K562 (cell line): ENCODE results near the gene ADGRL3. TPM values are rescaled to one million over a fixed set of nuclear protein-coding genes. Genes with fewer than 3 reads are reported as not detected.

ENCODE experiments used
- ATAC-seq: fragments of 200-7000 bp; cut with Tn5 transposase; 3 replicates; pipeline ENCODE4 v1.9.1; 2020; ENCODE audit warnings: moderate library complexity
- BruUV-seq: library from RNA; stranded (reverse); fragments of 400-500 nt; replicated peaks from 2 replicates; lab custom pipeline; 2021; lab: Mats Ljungman, UMichigan
- CTCF ChIA-PET: fragments of 300-600 bp; formaldehyde crosslinking; extraction: SDS; loops from one replicate; lab custom pipeline; 2021; ENCODE audit warnings: low intra/inter-chr PET ratio; lab: Yijun Ruan, JAX
- POLR2A ChIA-PET: fragments of 300-600, 350-650 bp; sonication (Branson Sonifier 250); formaldehyde crosslinking; extraction: SDS; loops from one replicate; lab custom pipeline; 2021; ENCODE audit warnings: antibody characterized with exemption, inconsistent platforms; lab: Yijun Ruan, JAX
- DNase-seq, 4 experiments: peaks; one replicate each; pipeline versions ENCODE4 v3.0.0 to v3.0.0-alpha.2; 2011 to 2018; ENCODE audit warnings: low spot score in 3 of 4, mixed read lengths in 3 of 4; ENCODE audit errors: extremely low read depth in 1 of 4
- FAIRE-seq: peaks from 2 replicates; lab custom pipeline; 2011; peaks lifted over from hg19 to GRCh38; lab: Jason Lieb, UNC
- H2AFZ ChIP-seq: 2 replicates; pipeline ENCODE4 v1.6.0; 2011; ENCODE audit warnings: low read depth, low read length, control low read depth, inconsistent platforms
- H3K27ac ChIP-seq: fragments of 200-600 bp; 3 replicates; pipeline ENCODE4 v1.8.0; 2011; ENCODE audit warnings: low read depth, mild to moderate bottlenecking, control low read depth, inconsistent platforms, low read length, moderate library complexity, mixed read lengths; ENCODE audit errors: extremely low read depth
- H3K27me3 ChIP-seq, 2 experiments: fragments of 300-600 bp in 1 of 2; 2 replicates in 1 of 2; 3 replicates in 1 of 2; pipeline versions ENCODE4 v1.6.0 to v1.8.0; 2011; ENCODE audit warnings: inconsistent platforms in 2 of 2, low read length in 2 of 2, mild to moderate bottlenecking in 1 of 2, mixed read lengths in 1 of 2, moderate library complexity in 1 of 2; ENCODE audit not compliant: control insufficient read depth in 2 of 2, insufficient read depth in 2 of 2
- H3K36me3 ChIP-seq: fragments of 300-600 bp; 3 replicates; pipeline ENCODE4 v1.8.0; 2011; ENCODE audit warnings: mild to moderate bottlenecking, low read length, inconsistent platforms; ENCODE audit not compliant: control insufficient read depth, insufficient read depth
- H3K4me1 ChIP-seq, 2 experiments: fragments of 200-600 bp in 1 of 2; replicated peaks in 1 of 2; 2 replicates in 1 of 2; 3 replicates in 1 of 2; pipeline versions ENCODE4 v1.5.1 to v1.8.0; 2011; ENCODE audit warnings: inconsistent platforms in 2 of 2, low read length in 2 of 2, mild to moderate bottlenecking in 1 of 2, mixed read lengths in 1 of 2, moderate library complexity in 1 of 2; ENCODE audit not compliant: control insufficient read depth in 2 of 2, insufficient read depth in 2 of 2
- H3K4me2 ChIP-seq: 2 replicates; pipeline ENCODE4 v1.6.1; 2011; ENCODE audit warnings: low read length, control low read depth, inconsistent platforms, mixed read lengths; ENCODE audit not compliant: insufficient read depth
- H3K4me3 ChIP-seq: fragments of 200-600 bp; sonication (generic), shearing (Covaris generic); 2 replicates; pipeline ENCODE4 v1.5.1; 2016; ENCODE audit warnings: control low read depth, inconsistent platforms
- H3K79me2 ChIP-seq: fragments of 200-600 bp; 3 replicates; pipeline ENCODE4 v1.8.0; 2011; ENCODE audit warnings: low read length, inconsistent platforms; ENCODE audit not compliant: control insufficient read depth, insufficient read depth
- H3K9ac ChIP-seq, 2 experiments: 2 replicates each; pipeline versions ENCODE4 v1.6.0 to v1.6.1; 2011; ENCODE audit warnings: low read depth in 2 of 2, low read length in 2 of 2, control low read depth in 1 of 2, inconsistent platforms in 1 of 2, mild to moderate bottlenecking in 1 of 2, mixed read lengths in 1 of 2; ENCODE audit not compliant: insufficient read depth in 1 of 2
- H3K9me1 ChIP-seq: one replicate; pipeline ENCODE4 v1.6.0; 2011; ENCODE audit warnings: inconsistent platforms, mild to moderate bottlenecking, low read length, moderate library complexity; ENCODE audit not compliant: control insufficient read depth, insufficient read depth
- H3K9me3 ChIP-seq: replicated peaks from 2 replicates; pipeline ENCODE4 v1.5.1; 2011; ENCODE audit warnings: low read depth, low read length, inconsistent platforms; ENCODE audit not compliant: control insufficient read depth, insufficient read depth
- H4K20me1 ChIP-seq: replicated peaks from 2 replicates; pipeline ENCODE4 v1.6.1; 2011; ENCODE audit warnings: low read length, inconsistent platforms, mixed read lengths; ENCODE audit not compliant: control insufficient read depth, insufficient read depth
- BDP1 ChIP-seq: IDR thresholded peaks from 3 replicates; pipeline ENCODE4 v1.6.1; 2011; ENCODE audit not compliant: insufficient read length, insufficient read depth
- FOXA3 ChIP-seq, 2 experiments: fragments of 450-650 bp in 1 of 2; sonication (generic) in 1 of 2; formaldehyde crosslinking; IDR thresholded peaks in 1 of 2; conservative IDR thresholded peaks in 1 of 2; 2 replicates each; pipeline versions ENCODE4 v1.4.0 to v1.8.0; 2020 to 2022; ENCODE audit warnings: mild to moderate bottlenecking in 2 of 2, missing genetic modification reagents in 1 of 2
- KDM5B ChIP-seq: fragments of 200-600 bp; sonication (generic); IDR thresholded peaks from 2 replicates; pipeline ENCODE4 v1.6.1; 2012; ENCODE audit warnings: low read depth, mild to moderate bottlenecking, moderate library complexity, low read length, control low read depth, inconsistent platforms; ENCODE audit not compliant: insufficient replicate concordance
- NBN ChIP-seq: fragments of 450-650 bp; IDR thresholded peaks from 2 replicates; pipeline ENCODE4 v1.6.1; 2016; ENCODE audit warnings: low read depth, mild to moderate bottlenecking
- SRF ChIP-seq, 2 experiments: fragments of 250-450, 450-650 bp in 1 of 2; sonication (Bioruptor Pico) in 1 of 2; sonication (generic) in 1 of 2; formaldehyde crosslinking; IDR thresholded peaks; 2 replicates each; pipeline versions ENCODE4 v1.5.0 to v1.5.1; 2020 to 2022; ENCODE audit warnings: mild to moderate bottlenecking in 1 of 2, missing genetic modification reagents in 1 of 2
- TCF3 ChIP-seq: sonication (generic); formaldehyde crosslinking; IDR thresholded peaks from 2 replicates; pipeline ENCODE4 v1.4.0; 2020; ENCODE audit warnings: mild to moderate bottlenecking, missing genetic modification reagents
- ZNF668 ChIP-seq: fragments of 250-450 bp; sonication (Bioruptor Pico); IDR thresholded peaks from 2 replicates; pipeline ENCODE4 v1.8.0; 2022; ENCODE audit warnings: mild to moderate bottlenecking, inconsistent platforms
- ZNF695 ChIP-seq: fragments of 450-650 bp; formaldehyde crosslinking; IDR thresholded peaks from 2 replicates; pipeline ENCODE4 v1.4.0; 2020; ENCODE audit warnings: mild to moderate bottlenecking, moderate library complexity
- WGBS: fragments of 100-300 bp; shearing (Covaris generic); methylation state at CpG from one replicate; pipeline ENCODE4 v1.1.6; 2016; ENCODE audit warnings: low coverage, mixed read lengths; ENCODE audit not compliant: insufficient coverage; ENCODE audit errors: missing lambda C conversion rate; 5-methylcytosine and 5-hydroxymethylcytosine counted together
- in situ Hi-C: fragments of 300-500 bp; cut with MboI; formaldehyde crosslinking; loops from 4 replicates; pipeline ENCODE4 v1.15.0; 2018; ENCODE audit warnings: inconsistent platforms, mixed read lengths
- intact Hi-C: fragments of 100-400 bp; cut with micrococcal nuclease; formaldehyde crosslinking; loops from 2 replicates; pipeline ENCODE4 v1.14.2; 2022
- polyA plus RNA-seq, 8 experiments: library from polyadenylated mRNA; depleted of rRNA in 4 of 8; stranded (reverse) in 5 of 8; unstranded in 3 of 8; fragments of >200 nt; fragmentation: Nextera tagmentation in 2 of 8; fragmentation: Illumina TruSeq in 1 of 8; extraction: Ambion mirVana in 2 of 8; extraction: Trizol in 1 of 8; gene quantifications; 2 replicates each; pipeline versions ENCODE4 v1.2.1 to v1.2.3, GENCODE V29; 2011 to 2014; ENCODE audit warnings: inconsistent platforms in 1 of 8, missing spikeins in 1 of 8
- total RNA-seq, 7 experiments: library from RNA; depleted of rRNA in 6 of 7; stranded (reverse); fragments of >200 nt in 6 of 7; fragmentation: Illumina TruSeq in 2 of 7; extraction: Trizol in 2 of 7; gene quantifications; 2 replicates each; pipeline versions ENCODE4 v1.2.1 to v1.2.3, GENCODE V29; 2011 to 2021; ENCODE audit warnings: low replicate concordance in 1 of 7
- TF ChIP-seq, protein P1 (sequence below): fragments of 250-450 bp; sonication (Bioruptor Pico); IDR thresholded peaks from 2 replicates; pipeline ENCODE4 v1.4.0; 2020; ENCODE audit warnings: mild to moderate bottlenecking, moderate library complexity
- TF ChIP-seq, protein P2 (sequence below): fragments of 450-650 bp; formaldehyde crosslinking; conservative IDR thresholded peaks from 2 replicates; pipeline ENCODE4 v1.4.0; 2022; ENCODE audit warnings: mild to moderate bottlenecking, missing genetic modification characterization
- TF ChIP-seq, protein P3 (sequence below), 2 experiments: IDR thresholded peaks; 2 replicates each; pipeline ENCODE4 v1.6.1; 2011; ENCODE audit warnings: borderline replicate concordance in 1 of 2, control low read depth in 1 of 2, low read depth in 1 of 2, low read length in 1 of 2, mild to moderate bottlenecking in 1 of 2, mixed read lengths in 1 of 2, moderate library complexity in 1 of 2; ENCODE audit not compliant: insufficient read depth in 1 of 2, insufficient read length in 1 of 2, poor library complexity in 1 of 2, severe bottlenecking in 1 of 2; ENCODE audit errors: extremely low read depth in 1 of 2
- TF ChIP-seq, protein P4 (sequence below): fragments of 450-650 bp; formaldehyde crosslinking; IDR thresholded peaks from 2 replicates; pipeline ENCODE4 v1.4.0; 2020; ENCODE audit warnings: mild to moderate bottlenecking, mixed read lengths
- TF ChIP-seq, protein P5 (sequence below): fragments of 450-650 bp; formaldehyde crosslinking; IDR thresholded peaks from 2 replicates; pipeline ENCODE4 v1.4.0; 2022; ENCODE audit warnings: missing genetic modification characterization

Gene ADGRL3
- total and polyA plus RNA-seq, 9 of the 15 experiments (the other 6 are each of a cell fraction or from before 2014, with no cell fraction given) = 0.03 to 0.14 (median 0.04) TPM; not detected in 2

DNA sequence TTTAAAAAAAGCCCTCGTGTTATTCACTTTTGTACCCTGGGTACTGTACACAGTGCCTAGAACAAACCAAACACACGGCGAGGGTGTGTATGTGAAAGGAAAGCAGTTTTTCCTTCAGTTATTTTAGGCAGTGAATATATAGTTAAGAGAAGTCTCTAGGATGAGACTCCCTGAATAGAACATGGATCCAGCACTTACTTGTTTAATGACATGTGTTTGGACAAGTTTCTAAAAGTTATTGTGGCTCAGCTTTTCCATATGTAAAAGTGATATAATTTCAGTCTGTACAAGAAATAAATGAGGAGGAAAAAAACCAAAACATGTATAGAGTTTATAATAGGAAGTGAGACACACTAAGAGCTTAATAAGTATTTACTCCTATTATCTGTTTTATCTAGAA, 273.2 kb downstream of the ADGRL3 start:
- in situ Hi-C loops = no loop called here
- Histone ChIP-seq H3K9me1 (no peaks in the 10 kb centered on the region), H4K20me1 (no peaks in the 10 kb centered on the region), H3K27ac (no peak overlapping the region), H3K27me3 (no peaks in the 10 kb centered on the region), H3K4me1 (no peaks in the 10 kb centered on the region), H3K9me3 (no peaks in the 10 kb centered on the region), H2AFZ (no peak overlapping the region), H3K4me3 (no peak overlapping the region), H3K79me2 (no peaks in the 10 kb centered on the region), H3K9ac (no peak overlapping the region), H3K36me3 (no peaks in the 10 kb centered on the region), H3K4me2 (no peak overlapping the region)
- no TSS peak for BruUV-seq
- ChIA-PET CTCF (no interaction called here), POLR2A (no interaction called here)
- 0% methylated on average over 3 of the region's 3 CpGs for WGBS
- no peak for FAIRE-seq
- TF ChIP-seq, protein P1, sequence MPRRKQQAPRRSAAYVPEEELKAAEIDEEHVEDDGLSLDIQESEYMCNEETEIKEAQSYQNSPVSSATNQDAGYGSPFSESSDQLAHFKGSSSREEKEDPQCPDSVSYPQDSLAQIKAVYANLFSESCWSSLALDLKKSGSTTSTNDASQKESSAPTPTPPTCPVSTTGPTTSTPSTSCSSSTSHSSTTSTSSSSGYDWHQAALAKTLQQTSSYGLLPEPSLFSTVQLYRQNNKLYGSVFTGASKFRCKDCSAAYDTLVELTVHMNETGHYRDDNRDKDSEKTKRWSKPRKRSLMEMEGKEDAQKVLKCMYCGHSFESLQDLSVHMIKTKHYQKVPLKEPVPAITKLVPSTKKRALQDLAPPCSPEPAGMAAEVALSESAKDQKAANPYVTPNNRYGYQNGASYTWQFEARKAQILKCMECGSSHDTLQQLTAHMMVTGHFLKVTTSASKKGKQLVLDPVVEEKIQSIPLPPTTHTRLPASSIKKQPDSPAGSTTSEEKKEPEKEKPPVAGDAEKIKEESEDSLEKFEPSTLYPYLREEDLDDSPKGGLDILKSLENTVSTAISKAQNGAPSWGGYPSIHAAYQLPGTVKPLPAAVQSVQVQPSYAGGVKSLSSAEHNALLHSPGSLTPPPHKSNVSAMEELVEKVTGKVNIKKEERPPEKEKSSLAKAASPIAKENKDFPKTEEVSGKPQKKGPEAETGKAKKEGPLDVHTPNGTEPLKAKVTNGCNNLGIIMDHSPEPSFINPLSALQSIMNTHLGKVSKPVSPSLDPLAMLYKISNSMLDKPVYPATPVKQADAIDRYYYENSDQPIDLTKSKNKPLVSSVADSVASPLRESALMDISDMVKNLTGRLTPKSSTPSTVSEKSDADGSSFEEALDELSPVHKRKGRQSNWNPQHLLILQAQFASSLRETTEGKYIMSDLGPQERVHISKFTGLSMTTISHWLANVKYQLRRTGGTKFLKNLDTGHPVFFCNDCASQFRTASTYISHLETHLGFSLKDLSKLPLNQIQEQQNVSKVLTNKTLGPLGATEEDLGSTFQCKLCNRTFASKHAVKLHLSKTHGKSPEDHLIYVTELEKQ (CRISPR knock-in tag) = no peak
- TF ChIP-seq ZNF668 (no peak), NBN (no peak), SRF (CRISPR knock-in tag; IDR thresholded peaks at IDR 0.05) (no peak), BDP1 (no peak), KDM5B (no peak), ZNF695 (CRISPR knock-in tag) (no peak), FOXA3 (CRISPR knock-in tag; conservative IDR thresholded peaks at IDR 0.05 in 1 of 2, IDR thresholded peaks at IDR 0.05 in 1 of 2) (no peak), TCF3 (CRISPR knock-in tag) (no peak)
- TF ChIP-seq, protein P2, sequence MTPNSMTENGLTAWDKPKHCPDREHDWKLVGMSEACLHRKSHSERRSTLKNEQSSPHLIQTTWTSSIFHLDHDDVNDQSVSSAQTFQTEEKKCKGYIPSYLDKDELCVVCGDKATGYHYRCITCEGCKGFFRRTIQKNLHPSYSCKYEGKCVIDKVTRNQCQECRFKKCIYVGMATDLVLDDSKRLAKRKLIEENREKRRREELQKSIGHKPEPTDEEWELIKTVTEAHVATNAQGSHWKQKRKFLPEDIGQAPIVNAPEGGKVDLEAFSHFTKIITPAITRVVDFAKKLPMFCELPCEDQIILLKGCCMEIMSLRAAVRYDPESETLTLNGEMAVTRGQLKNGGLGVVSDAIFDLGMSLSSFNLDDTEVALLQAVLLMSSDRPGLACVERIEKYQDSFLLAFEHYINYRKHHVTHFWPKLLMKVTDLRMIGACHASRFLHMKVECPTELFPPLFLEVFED (CRISPR knock-in tag) = no peak
- TF ChIP-seq, protein P3, sequence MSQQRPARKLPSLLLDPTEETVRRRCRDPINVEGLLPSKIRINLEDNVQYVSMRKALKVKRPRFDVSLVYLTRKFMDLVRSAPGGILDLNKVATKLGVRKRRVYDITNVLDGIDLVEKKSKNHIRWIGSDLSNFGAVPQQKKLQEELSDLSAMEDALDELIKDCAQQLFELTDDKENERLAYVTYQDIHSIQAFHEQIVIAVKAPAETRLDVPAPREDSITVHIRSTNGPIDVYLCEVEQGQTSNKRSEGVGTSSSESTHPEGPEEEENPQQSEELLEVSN (IDR thresholded peaks at IDR 0.05; ENCODE audit: borderline replicate concordance in 1 of 2, extremely low read depth in 1 of 2, insufficient read depth in 1 of 2, insufficient read length in 1 of 2, low read depth in 1 of 2, low read length in 1 of 2, poor library complexity in 1 of 2, severe bottlenecking in 1 of 2) = no peak
- TF ChIP-seq, protein P4, sequence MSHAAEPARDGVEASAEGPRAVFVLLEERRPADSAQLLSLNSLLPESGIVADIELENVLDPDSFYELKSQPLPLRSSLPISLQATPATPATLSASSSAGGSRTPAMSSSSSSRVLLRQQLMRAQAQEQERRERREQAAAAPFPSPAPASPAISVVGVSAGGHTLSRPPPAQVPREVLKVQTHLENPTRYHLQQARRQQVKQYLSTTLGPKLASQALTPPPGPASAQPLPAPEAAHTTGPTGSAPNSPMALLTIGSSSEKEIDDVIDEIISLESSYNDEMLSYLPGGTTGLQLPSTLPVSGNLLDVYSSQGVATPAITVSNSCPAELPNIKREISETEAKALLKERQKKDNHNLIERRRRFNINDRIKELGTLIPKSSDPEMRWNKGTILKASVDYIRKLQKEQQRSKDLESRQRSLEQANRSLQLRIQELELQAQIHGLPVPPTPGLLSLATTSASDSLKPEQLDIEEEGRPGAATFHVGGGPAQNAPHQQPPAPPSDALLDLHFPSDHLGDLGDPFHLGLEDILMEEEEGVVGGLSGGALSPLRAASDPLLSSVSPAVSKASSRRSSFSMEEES (CRISPR knock-in tag) = no peak
- TF ChIP-seq, protein P5, sequence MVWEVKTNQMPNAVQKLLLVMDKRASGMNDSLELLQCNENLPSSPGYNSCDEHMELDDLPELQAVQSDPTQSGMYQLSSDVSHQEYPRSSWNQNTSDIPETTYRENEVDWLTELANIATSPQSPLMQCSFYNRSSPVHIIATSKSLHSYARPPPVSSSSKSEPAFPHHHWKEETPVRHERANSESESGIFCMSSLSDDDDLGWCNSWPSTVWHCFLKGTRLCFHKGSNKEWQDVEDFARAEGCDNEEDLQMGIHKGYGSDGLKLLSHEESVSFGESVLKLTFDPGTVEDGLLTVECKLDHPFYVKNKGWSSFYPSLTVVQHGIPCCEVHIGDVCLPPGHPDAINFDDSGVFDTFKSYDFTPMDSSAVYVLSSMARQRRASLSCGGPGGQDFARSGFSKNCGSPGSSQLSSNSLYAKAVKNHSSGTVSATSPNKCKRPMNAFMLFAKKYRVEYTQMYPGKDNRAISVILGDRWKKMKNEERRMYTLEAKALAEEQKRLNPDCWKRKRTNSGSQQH (CRISPR knock-in tag) = no peak
- intact Hi-C loops = no loop called here
- ATAC-seq = no peak
- no peak for DNase-seq
